Panc1 (cell line): ENCODE results near the gene ZNF627. TPM values are rescaled to one million over a fixed set of nuclear protein-coding genes. Genes with fewer than 3 reads are reported as not detected.

Experiments
- ATAC-seq: fragments of 200-7000 bp; cut with Tn5 transposase; 2 replicates; pipeline ENCODE4 v1.9.1; 2020; ENCODE audit warnings: mild to moderate bottlenecking, moderate library complexity
- BruUV-seq: library from RNA; stranded (reverse); fragments of 400-500 nt; replicated peaks from 2 replicates; lab custom pipeline; 2021; lab: Mats Ljungman, UMichigan
- CTCF ChIA-PET: fragments of 300-600 bp; sonication (Branson Sonifier 250); formaldehyde crosslinking; loops from one replicate; lab custom pipeline; 2022; ENCODE audit warnings: antibody characterized with exemption; lab: Charles Lee
- POLR2A ChIA-PET: fragments of 300-600 bp; sonication (Branson Sonifier 250); formaldehyde crosslinking; loops from one replicate; lab custom pipeline; 2022; ENCODE audit warnings: antibody characterized with exemption; lab: Charles Lee
- DNase-seq: peaks from one replicate; pipeline ENCODE4 v3.0.0-alpha.2; 2010; ENCODE audit warnings: low read depth, low spot score
- H3K27ac ChIP-seq: 2 replicates; pipeline ENCODE4 v1.5.1; 2011; ENCODE audit warnings: mild to moderate bottlenecking, low read length, inconsistent platforms
- H3K27me3 ChIP-seq: fragments of 200-500 bp; sonication (Bioruptor generic); 2 replicates; pipeline ENCODE4 v1.6.0; 2014; ENCODE audit warnings: low read length, inconsistent platforms; ENCODE audit not compliant: control insufficient read depth, insufficient read depth
- H3K36me3 ChIP-seq: fragments of 200-500 bp; sonication (Bioruptor generic); 2 replicates; pipeline ENCODE4 v1.5.1; 2014; ENCODE audit warnings: inconsistent platforms, mild to moderate bottlenecking, low read length, moderate library complexity; ENCODE audit not compliant: control insufficient read depth, insufficient read depth
- H3K4me1 ChIP-seq: 2 replicates; pipeline ENCODE4 v1.5.1; 2011; ENCODE audit warnings: inconsistent platforms, mild to moderate bottlenecking, low read length, moderate library complexity; ENCODE audit not compliant: control insufficient read depth, insufficient read depth
- H3K4me3 ChIP-seq, 2 experiments: 2 replicates each; pipeline ENCODE4 v1.5.1; 2011 to 2012; ENCODE audit warnings: low read depth in 2 of 2, low read length in 2 of 2, mild to moderate bottlenecking in 2 of 2, inconsistent platforms in 1 of 2, moderate library complexity in 1 of 2
- H3K9me3 ChIP-seq: fragments of 200-500 bp; sonication (Bioruptor generic); 2 replicates; pipeline ENCODE4 v1.5.1; 2014; ENCODE audit warnings: low read depth, mild to moderate bottlenecking, inconsistent platforms, low read length, moderate library complexity; ENCODE audit not compliant: control insufficient read depth, insufficient read depth
- CTCF ChIP-seq: fragments of 450-650 bp; IDR thresholded peaks from 2 replicates; pipeline ENCODE4 v1.5.1; 2017; ENCODE audit warnings: mild to moderate bottlenecking
- POLR2AphosphoS5 ChIP-seq: IDR thresholded peaks from 2 replicates; pipeline ENCODE4 v1.6.1; 2012; ENCODE audit warnings: mild to moderate bottlenecking, low read depth, low read length, moderate library complexity
- REST ChIP-seq, 2 experiments: IDR thresholded peaks; 2 replicates each; pipeline ENCODE4 v1.6.1; 2011 to 2012; ENCODE audit warnings: low read depth in 2 of 2, control low read depth in 1 of 2, low read length in 1 of 2, mild to moderate bottlenecking in 1 of 2, moderate library complexity in 1 of 2; ENCODE audit not compliant: insufficient read depth in 1 of 2
- SIN3A ChIP-seq: IDR thresholded peaks from 2 replicates; pipeline ENCODE4 v1.6.1; 2012; ENCODE audit warnings: low read depth, mild to moderate bottlenecking, low read length, moderate library complexity, borderline replicate concordance; ENCODE audit not compliant: insufficient read depth
- TCF7L2 ChIP-seq: IDR thresholded peaks from 2 replicates; pipeline ENCODE4 v1.6.1; 2011; ENCODE audit warnings: mild to moderate bottlenecking, low read depth, low read length, inconsistent platforms
- in situ Hi-C: cut with HindIII; loops from 2 replicates; pipeline ENCODE4 v1.10.0; 2016; ENCODE audit warnings: low sequenced_read_pairs, low pct_unique_long_range_greater_than_20kb
- intact Hi-C: fragments of 100-400 bp; cut with micrococcal nuclease; formaldehyde crosslinking; loops from one replicate; pipeline ENCODE4 v1.10.0; 2022; ENCODE audit not compliant: unreplicated experiment
- total RNA-seq: library from RNA; stranded (reverse); gene quantifications from one replicate; pipeline ENCODE4 v1.2.1, GENCODE V29; 2021; ENCODE audit not compliant: unreplicated experiment

The ZNF627 gene
- total RNA-seq, 1 experiment from 2014 or later = 10.7 TPM

GRCh38 chr19:11552666-11553372, 44.5 kb upstream of the ZNF627 start:
- Histone ChIP-seq H3K4me3 (no peak overlapping the region), H3K4me1 (no peaks in the 10 kb centered on the region), H3K27ac (no peak overlapping the region), H3K36me3 (no peaks in the 10 kb centered on the region), H3K9me3 (no peaks in the 10 kb centered on the region), H3K27me3 (no peaks in the 10 kb centered on the region)
- ChIA-PET CTCF (interaction anchor here (1.2 kb wide), 1 partner anchor 40 kb away, joined by 3 read pairs; no protein-coding TSS in a partner anchor), POLR2A (no interaction called here)
- ATAC-seq (no peak), DNase-seq (no peak)
- no peak for TF ChIP-seq POLR2AphosphoS5
- no peak for TF ChIP-seq CTCF
- TF ChIP-seq SIN3A = no peak
- BruUV-seq = no TSS peak
- in situ Hi-C loops = loop anchor here (25.0 kb wide), 1 partner anchor 241 kb away; no protein-coding TSS in a partner anchor
- intact Hi-C loops = no loop called here

GRCh38 chr19:11554160-11554559, 43.1 kb upstream of the ZNF627 start:
- H3K27ac ChIP-seq = no peak overlapping the region
- intact Hi-C loops = no loop called here
- no peaks in the 10 kb centered on the region; the same call in 1 of the 2 replicates for H3K36me3 ChIP-seq
- no peaks in the 10 kb centered on the region for H3K9me3 ChIP-seq
- no peaks in the 10 kb centered on the region for H3K27me3 ChIP-seq
- H3K4me3 ChIP-seq = no peak overlapping the region
- no peak for ATAC-seq
- ChIA-PET CTCF (no interaction called here), POLR2A (no interaction called here)
- no peak for DNase-seq
- no peak for TF ChIP-seq SIN3A
- H3K4me1 ChIP-seq = no peaks in the 10 kb centered on the region
- in situ Hi-C loops = loop anchor here (25.0 kb wide), 1 partner anchor 242 kb away; no protein-coding TSS in a partner anchor
- BruUV-seq = no TSS peak

- Histone ChIP-seq H3K36me3 (no peaks in the 10 kb centered on the region; the same call in 1 of the 2 replicates), H3K9me3 (no peaks in the 10 kb centered on the region), H3K4me3 (no peak overlapping the region), H3K27me3 (no peaks in the 10 kb centered on the region), H3K4me1 (no peaks in the 10 kb centered on the region), H3K27ac (no peak overlapping the region)
- ATAC-seq (no peak), DNase-seq (no peak)
- TF ChIP-seq TCF7L2 (no peak), SIN3A (no peak), CTCF (no peak), REST (IDR thresholded peaks at IDR 0.05; ENCODE audit: insufficient read depth in 1 of 2, low read depth in 2 of 2, low read length in 1 of 2) (no peak), POLR2AphosphoS5 (no peak)
- POLR2A ChIA-PET = no interaction called here
- in situ Hi-C loops (loop anchor here (25.0 kb wide), 1 partner anchor 243 kb away; no protein-coding TSS in a partner anchor), intact Hi-C loops (no loop called here)
- no TSS peak for BruUV-seq
- CTCF ChIA-PET = no interaction called here
Measured at GRCh38 chr19:11555246-11555645, 42.0 kb upstream of the ZNF627 start.
